NCI-H1694 (cell line): Measurements from ENCODE around the gene DNAH17.

Experiments
- DNase-seq: peaks from one replicate; lab custom pipeline; 2025; lab: John Stamatoyannopoulos, UW

The DNAH17 gene

GRCh38 chr17:78605886-78606285 is 28.7 kb upstream of the DNAH17 start:
- no peak for DNase-seq

GRCh38 chr17:78605429-78605828 is 28.2 kb upstream of the DNAH17 start:
- no peak for DNase-seq

GRCh38 chr17:78602246-78602645 is 25.1 kb upstream of the DNAH17 start:
- DNase-seq: no peak

DNA sequence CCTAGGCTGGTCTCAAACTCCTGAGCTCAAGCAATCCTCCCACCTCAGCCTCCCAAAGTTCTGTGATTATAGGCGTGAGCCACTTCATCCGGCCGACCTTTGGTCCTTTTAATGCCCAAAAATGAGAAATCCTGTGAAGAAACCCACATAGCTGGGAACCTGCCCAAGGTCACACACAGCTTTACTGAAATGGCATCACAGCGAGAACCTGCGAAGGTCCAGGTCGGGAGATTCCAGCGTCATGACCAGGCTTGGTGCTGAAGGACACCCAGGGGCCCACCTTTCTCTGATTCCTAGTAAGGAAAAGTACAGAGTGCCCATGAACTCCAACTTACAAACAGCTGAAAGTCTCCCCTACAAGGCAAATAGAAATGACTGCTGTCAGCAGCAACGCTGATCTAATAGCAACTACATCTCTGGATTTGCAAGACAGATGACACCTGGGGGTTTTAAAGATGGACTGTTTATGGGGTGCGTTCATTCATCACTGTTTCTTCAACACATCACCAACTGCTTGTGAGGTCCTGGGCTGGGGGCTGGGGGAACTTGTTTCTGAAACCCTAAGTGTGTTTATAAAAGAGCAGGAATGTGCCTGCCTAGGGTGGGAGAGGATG is 24.5 kb upstream of the DNAH17 start:
- DNase-seq: no peak

DNA sequence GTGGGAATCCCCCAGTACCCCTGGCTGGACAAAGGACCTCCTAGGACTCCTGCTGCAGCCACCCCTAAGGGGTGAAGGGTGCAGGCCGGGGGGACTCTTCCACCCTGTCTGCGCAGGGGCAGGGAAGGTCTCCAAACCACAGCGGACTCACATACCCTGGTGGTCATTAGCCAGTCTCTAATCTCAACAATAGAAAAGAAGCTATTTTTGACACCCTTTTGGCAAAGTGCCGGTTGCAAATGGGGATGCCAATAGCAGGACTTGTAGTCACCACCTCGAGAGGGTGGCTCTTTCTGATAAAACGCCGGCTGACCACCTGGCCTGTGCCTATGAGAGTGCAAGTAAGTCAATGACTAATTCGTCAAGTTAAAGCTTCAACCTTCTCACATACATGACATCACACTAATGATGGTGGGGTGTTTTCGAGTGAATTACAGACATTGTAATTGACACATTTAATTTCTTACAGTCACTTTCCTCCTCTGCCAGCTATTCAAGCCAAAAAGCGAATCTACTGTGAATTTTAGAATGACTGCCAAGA is 23.1 kb upstream of the DNAH17 start:
- DNase-seq: no peak

DNA sequence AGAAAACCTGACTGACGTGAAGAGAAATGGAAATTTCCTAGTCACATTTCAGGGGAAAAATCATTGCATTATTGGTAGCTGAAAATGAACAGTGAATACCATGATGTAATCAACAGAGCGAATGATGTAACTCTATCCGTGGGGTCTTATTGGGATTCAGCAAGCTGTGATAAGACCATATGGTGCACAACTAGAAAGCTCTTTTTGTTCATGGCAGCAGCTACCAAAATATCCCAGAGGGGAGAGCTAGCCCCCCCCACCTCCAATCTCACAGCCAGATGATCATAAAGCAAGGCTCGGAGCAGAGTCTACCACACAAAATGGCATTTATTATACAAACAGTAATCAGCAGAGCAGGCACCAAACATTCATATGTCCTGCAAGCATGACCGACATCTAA is 22.2 kb upstream of the DNAH17 start:
- peak; percentile 97 for DNase-seq

GRCh38 chr17:78598013-78598471 is 20.8 kb upstream of the DNAH17 start:
- DNase-seq: no peak

DNA sequence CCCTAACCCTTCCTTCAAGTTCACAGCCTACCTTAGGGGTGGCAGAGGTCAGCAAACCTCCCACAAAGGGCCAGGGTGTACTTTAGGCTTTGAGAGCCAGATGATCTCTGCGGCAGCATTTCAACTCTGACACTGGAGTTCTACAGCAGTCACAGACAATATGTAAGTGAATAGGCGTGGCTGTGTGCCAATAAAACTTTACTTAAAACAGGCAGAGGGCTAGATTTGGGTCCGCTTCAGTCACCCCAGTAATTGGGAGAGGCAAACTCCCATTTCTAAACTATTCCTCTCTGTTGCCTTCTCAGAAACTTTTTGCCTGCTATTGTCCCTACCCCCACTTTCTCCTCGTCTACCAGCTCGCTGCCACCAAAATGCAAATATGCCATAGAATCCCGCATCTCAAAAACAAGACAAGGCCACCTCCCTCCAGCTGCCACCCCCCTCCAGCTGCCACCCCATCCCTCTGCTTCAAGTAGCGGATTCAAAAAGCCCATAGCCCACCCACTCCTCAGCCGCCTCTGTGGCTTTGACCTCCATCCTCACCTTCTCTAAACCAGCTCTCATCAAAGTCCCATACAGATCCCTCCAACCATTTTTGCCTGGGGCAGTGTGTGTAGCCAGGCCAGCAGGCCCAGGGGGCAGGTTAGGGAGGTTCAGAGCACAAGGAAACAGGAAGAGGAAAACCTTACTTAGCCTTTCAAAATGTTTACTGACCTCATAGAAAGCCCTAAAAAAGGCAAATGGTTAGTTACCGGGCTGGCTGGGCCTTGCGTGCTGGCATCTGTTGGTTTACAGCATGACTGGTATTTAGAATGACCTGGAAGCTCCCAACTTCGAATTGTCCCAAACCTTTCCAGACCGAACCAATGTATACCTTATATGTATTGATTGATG is 19.9 kb upstream of the DNAH17 start:
- DNase-seq: no peak

DNA sequence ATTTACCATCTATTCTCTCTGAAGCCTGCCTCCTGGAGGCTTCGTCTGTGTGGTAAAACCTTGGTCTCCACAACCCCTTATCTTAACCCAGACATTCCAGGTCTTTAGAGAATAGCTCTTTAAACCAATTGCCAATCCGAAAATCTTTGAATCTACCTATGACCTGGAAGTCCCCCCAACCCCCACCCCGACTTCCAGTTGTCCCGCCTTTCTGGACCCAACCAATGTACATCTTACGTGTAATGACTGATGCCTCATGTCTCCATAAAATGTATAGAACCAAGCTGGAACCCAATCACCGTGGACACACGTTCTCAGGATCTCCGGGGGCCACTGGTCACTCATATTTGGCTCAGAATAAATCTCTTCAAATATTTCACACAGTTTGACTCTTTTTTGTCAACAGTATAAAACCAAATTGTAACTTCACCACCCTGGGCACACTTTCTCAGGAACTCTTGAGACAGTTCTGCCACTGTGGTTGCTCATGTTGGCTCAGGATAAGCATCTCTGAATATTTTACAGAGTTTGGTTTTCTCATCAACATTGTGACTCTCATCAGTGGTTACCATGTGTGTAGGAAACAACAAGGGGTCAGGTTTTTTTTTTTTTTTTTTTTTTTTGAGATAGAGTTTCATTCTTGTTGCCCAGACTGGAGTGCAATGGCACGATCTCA is 18.1 kb upstream of the DNAH17 start:
- DNase-seq: no peak

GRCh38 chr17:78592991-78593329 is 15.8 kb upstream of the DNAH17 start:
- DNase-seq: no peak

DNA sequence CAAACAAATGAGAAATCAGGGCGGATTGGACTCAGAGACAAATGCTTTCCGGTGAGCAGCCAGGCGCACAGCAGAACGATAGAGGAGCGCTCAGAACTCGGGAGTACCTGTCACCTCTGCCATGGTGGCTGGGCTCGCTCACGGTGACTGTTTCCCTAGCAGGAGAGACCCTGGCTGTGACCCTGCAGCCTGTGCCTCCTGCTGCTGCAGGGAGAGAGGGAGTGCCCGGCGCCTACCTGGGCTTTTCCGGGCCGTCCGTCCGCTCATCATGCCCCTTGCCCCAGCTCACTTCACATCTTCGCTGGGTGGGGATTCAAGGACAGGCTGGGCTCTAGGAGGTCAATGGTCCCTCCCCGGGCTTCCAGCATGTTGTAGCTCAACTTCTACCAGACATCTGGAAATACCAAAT is 14.1 kb upstream of the DNAH17 start:
- no peak for DNase-seq

- DNase-seq: no peak
Measured at GRCh38 chr17:78589885-78590284, 12.7 kb upstream of the DNAH17 start.

- DNase-seq: no peak
Measured at GRCh38 chr17:78589031-78589675, 12.0 kb upstream of the DNAH17 start.

DNA sequence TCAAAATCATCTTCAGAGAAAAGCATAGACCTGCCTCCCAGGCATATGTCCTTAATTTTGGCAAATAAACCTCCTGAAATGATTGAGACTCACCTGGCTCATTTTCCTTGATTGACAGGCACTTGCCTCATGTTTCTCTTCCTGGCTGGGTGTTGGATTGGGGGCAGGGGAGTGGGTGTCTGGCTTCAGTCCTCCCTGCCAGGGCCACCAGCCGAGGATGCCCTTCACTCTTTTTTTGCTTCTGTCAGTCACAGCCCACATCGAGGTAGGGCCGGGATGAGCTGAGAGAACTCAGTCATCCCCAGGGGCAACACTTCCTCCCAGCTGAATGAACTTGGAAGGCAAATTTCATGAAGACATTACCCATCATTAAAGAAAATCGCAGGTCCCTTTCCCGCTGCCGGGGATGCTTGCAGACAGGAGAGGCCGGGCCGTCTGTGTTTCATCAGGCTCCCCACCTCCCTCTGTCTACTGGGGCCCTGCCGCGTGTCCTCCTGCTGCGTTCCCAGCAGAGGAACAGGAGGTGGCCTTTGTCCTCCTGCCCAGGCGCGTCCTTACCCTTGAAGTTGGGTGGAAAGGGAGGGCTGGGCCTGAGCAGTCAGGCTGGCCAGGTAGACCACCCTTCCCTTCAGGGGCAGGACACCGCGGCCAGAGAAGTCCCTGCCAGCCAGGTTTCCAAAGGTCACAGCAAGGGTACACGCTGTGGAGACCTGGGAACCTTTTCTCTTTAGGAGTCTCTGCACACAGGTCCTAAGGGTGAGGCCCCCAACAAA is 11.2 kb upstream of the DNAH17 start:
- no peak for DNase-seq

- DNase-seq: no peak
Measured at GRCh38 chr17:78585006-78585630, 7.9 kb upstream of the DNAH17 start.

GRCh38 chr17:78583091-78583490 is 5.9 kb upstream of the DNAH17 start:
- DNase-seq: no peak

- no peak for DNase-seq
Measured at GRCh38 chr17:78581304-78581703, 4.1 kb upstream of the DNAH17 start.

GRCh38 chr17:78580277-78580804 is 3.1 kb upstream of the DNAH17 start:
- DNase-seq: no peak

DNA sequence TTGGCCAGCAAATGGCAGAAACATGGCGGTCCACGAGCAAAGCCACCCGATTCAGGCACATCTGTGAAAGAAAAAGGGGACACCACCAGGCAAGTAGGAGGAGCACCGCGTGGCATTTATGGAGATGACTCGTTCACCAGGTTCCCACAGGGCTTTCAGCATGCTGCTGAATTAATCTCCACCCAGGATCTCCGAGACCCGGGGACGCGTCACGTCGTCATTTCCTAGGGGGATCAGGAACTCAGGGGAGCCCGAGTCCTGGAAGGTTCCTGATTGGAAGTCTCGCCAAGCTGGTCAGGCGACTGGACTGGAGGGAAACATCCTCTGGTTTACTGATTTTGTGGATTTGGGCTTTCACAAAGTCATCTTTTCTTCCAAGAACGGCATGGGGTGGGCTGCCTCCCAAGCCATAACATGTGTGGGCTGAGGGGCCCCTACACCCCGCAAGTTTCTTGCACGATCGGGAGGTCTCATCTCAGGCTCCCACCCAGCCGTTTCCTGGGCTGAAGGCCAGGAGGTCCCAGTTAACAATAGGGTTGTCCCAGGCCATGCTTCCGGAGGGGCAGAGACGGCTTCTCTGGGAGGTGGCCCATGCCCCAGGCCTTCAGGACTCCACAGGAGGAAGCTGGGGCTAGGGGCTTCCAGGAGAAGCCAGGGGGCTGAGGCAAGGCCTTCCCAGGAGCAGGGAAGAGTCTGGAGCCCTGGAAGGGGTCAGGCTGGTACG is 645 bp downstream of the DNAH17 start:
- DNase-seq: no peak

DNA sequence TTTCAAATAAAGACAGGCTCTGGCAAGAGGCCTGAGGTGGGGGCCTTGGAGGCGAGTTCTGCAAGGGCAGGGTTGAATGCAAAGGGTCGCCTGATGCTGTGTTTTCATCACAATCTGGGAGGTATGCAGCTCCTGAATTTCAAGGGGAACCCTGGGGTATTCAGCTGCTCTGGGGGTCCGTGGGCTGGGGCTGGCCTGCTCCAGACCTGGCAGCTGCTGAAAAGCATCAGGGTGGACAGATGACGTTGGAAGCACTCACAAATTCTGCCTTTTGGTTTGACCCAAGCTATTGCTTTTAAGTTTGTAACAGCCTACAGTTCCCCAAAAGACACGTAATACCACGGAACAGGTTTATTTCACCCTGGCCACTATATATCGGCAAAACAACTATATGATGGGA is 1.3 kb downstream of the DNAH17 start:
- no peak for DNase-seq
